Chondrocyte (in vitro differentiated cells): ENCODE measurements around the gene TDRD9. TPM values are rescaled to one million over a fixed set of nuclear protein-coding genes. Genes with fewer than 3 reads are reported as not detected.

Experiments
- DNase-seq: peaks from one replicate; pipeline ENCODE4 v3.0.0; 2021; ENCODE audit warnings: mixed read lengths, low spot score
- H3K27ac Mint-ChIP-seq: one replicate; pipeline ENCODE4 v1.8.0; 2021; ENCODE audit warnings: mild to moderate bottlenecking, moderate library complexity, mixed read lengths; ENCODE audit not compliant: unreplicated experiment
- H3K27me3 Mint-ChIP-seq: 2 replicates; pipeline ENCODE4 v1.8.0; 2021; ENCODE audit warnings: low read depth, mixed read lengths
- H3K36me3 Mint-ChIP-seq: 2 replicates; pipeline ENCODE4 v1.8.0; 2021; ENCODE audit warnings: low read depth, mixed read lengths
- H3K4me1 Mint-ChIP-seq: 2 replicates; pipeline ENCODE4 v1.8.0; 2021; ENCODE audit warnings: low read depth, mild to moderate bottlenecking, mixed read lengths
- H3K4me3 Mint-ChIP-seq: one replicate; pipeline ENCODE4 v1.8.0; 2021; ENCODE audit warnings: mild to moderate bottlenecking, moderate library complexity, mixed read lengths; ENCODE audit not compliant: unreplicated experiment
- H3K9me3 Mint-ChIP-seq: 2 replicates; pipeline ENCODE4 v1.8.0; 2021; ENCODE audit warnings: low read depth, mixed read lengths
- CTCF ChIP-seq: fragments of 200-600 bp; sonication (generic); IDR thresholded peaks from 2 replicates; pipeline ENCODE4 v1.5.0; 2021; ENCODE audit warnings: antibody characterized with exemption, mild to moderate bottlenecking, moderate library complexity
- total RNA-seq: library from RNA; stranded (reverse); gene quantifications from 3 replicates; pipeline ENCODE4 v1.2.1, GENCODE V29; 2021

Gene TDRD9
- total RNA-seq, 1 donor from 2014 or later, result not detected

- Mint-ChIP-seq H3K9me3 (no peaks in the 10 kb centered on the region), H3K27me3 (peaks cover 38% of the 10 kb centered on the region)
These were observed 91.5 kb downstream of the TDRD9 start for GRCh38 chr14:104019806-104020205.

GRCh38 chr14:104020471-104020870 lies 92.2 kb downstream of the TDRD9 start:
- no peak overlapping the region for H3K4me3 Mint-ChIP-seq
- no peaks in the 10 kb centered on the region for H3K36me3 Mint-ChIP-seq
- no peak for DNase-seq
- H3K4me1 Mint-ChIP-seq, result no peaks in the 10 kb centered on the region
- H3K9me3 Mint-ChIP-seq, result no peaks in the 10 kb centered on the region
- no peak for TF ChIP-seq CTCF
- no peak overlapping the region for H3K27ac Mint-ChIP-seq
- peaks cover 39% of the 10 kb centered on the region for H3K27me3 Mint-ChIP-seq

More at GRCh38 chr14:104019806-104020205, 91.5 kb downstream of the TDRD9 start:
- Mint-ChIP-seq H3K27ac (no peak overlapping the region), H3K36me3 (no peaks in the 10 kb centered on the region), H3K4me3 (no peak overlapping the region), H3K4me1 (no peaks in the 10 kb centered on the region)
- DNase-seq, result no peak
- no peak for TF ChIP-seq CTCF

GRCh38 chr14:104023325-104024055 lies 95.2 kb downstream of the TDRD9 start:
- Mint-ChIP-seq H3K27ac (no peak overlapping the region), H3K9me3 (no peaks in the 10 kb centered on the region), H3K36me3 (no peaks in the 10 kb centered on the region), H3K4me1 (peaks cover 12% of the 10 kb centered on the region), H3K27me3 (peaks cover 28% of the 10 kb centered on the region), H3K4me3 (no peak overlapping the region)
- no peak for DNase-seq
- no peak for TF ChIP-seq CTCF

GRCh38 chr14:104025534-104025933 lies 97.3 kb downstream of the TDRD9 start:
- H3K4me1 Mint-ChIP-seq, result peaks cover 12% of the 10 kb centered on the region
- TF ChIP-seq CTCF, result no peak
- DNase-seq, result no peak
- no peak overlapping the region for H3K4me3 Mint-ChIP-seq
- H3K36me3 Mint-ChIP-seq, result no peaks in the 10 kb centered on the region
- peaks cover 2% of the 10 kb centered on the region for H3K9me3 Mint-ChIP-seq
- peaks cover 28% of the 10 kb centered on the region for H3K27me3 Mint-ChIP-seq
- no peak overlapping the region for H3K27ac Mint-ChIP-seq

GRCh38 chr14:104026024-104026423 lies 97.8 kb downstream of the TDRD9 start:
- Mint-ChIP-seq H3K9me3 (peaks cover 2% of the 10 kb centered on the region), H3K4me3 (no peak overlapping the region), H3K27me3 (peaks cover 26% of the 10 kb centered on the region), H3K4me1 (peaks cover 13% of the 10 kb centered on the region), H3K27ac (no peak overlapping the region), H3K36me3 (no peaks in the 10 kb centered on the region)
- no peak for TF ChIP-seq CTCF
- no peak for DNase-seq
